Left renal pelvis (tissue), 4 donors: Measurements from ENCODE around the gene PSMD13. TPM values are rescaled to one million over a fixed set of nuclear protein-coding genes. Genes with fewer than 3 reads are reported as not detected.
"Not testable (repeated sequence)": the region's sequence is repeated elsewhere in the genome, so short reads cannot be mapped to it uniquely, and the experiment has no call there.

Experiments used
- DNase-seq, 4 donors: peaks; one replicate each; pipeline ENCODE4 v3.0.0-alpha.2; 2013; ENCODE audit warnings: low read depth in 4 of 4, low spot score in 3 of 4
- polyA plus RNA-seq, 4 donors: library from polyadenylated mRNA; unstranded; fragments of 120-200 nt; gene quantifications; one replicate each; pipeline ENCODE4 v1.2.1, GENCODE V29; 2013; ENCODE audit not compliant: insufficient read length in 4 of 4

Gene PSMD13
- polyA plus RNA-seq = 100 to 1,000 TPM; 103 to 148 (median 140) TPM

- DNase-seq = peak in 3 of 4 donors; percentile 62 to 75 (median 70)
Observed at GRCh38 chr11:236774-237767, at the start of gene PSMD13. Gene PSMD13 (plus strand): TSS chr11:236976. CDS start chr11:237050, 74 bp downstream.

- DNase-seq = not testable (repeated sequence)
Observed at GRCh38 chr11:189200-189783, 47.5 kb upstream of the PSMD13 start.

GRCh38 chr11:189843-190311, 46.9 kb upstream of the PSMD13 start:
- DNase-seq = not testable (repeated sequence)

- DNase-seq = not testable (repeated sequence)
Observed at GRCh38 chr11:190546-190945, 46.2 kb upstream of the PSMD13 start.

- not testable (repeated sequence) for DNase-seq
Observed at GRCh38 chr11:191490-192478, 45.0 kb upstream of the PSMD13 start.

- not testable (repeated sequence) for DNase-seq
Observed at GRCh38 chr11:192674-193128, 44.1 kb upstream of the PSMD13 start, which contains the start of gene SCGB1C1. Gene SCGB1C1 (plus strand): TSS chr11:193078. CDS start chr11:193100, 22 bp downstream.

- not testable (repeated sequence) for DNase-seq
Observed at GRCh38 chr11:193481-193880, 43.3 kb upstream of the PSMD13 start.

- DNase-seq = no peak
Observed at GRCh38 chr11:196786-197731, 39.7 kb upstream of the PSMD13 start.

- no peak for DNase-seq
Observed at GRCh38 chr11:197741-198235, 39.0 kb upstream of the PSMD13 start.

GRCh38 chr11:198236-198806, 38.5 kb upstream of the PSMD13 start:
- DNase-seq = no peak

- no peak for DNase-seq
Observed at GRCh38 chr11:199004-199581, 37.7 kb upstream of the PSMD13 start.

- no peak for DNase-seq
Observed at GRCh38 chr11:199782-200181, 37.0 kb upstream of the PSMD13 start.

- no peak for DNase-seq
Observed at GRCh38 chr11:200224-201003, 36.4 kb upstream of the PSMD13 start.

GRCh38 chr11:201966-202365, 34.8 kb upstream of the PSMD13 start:
- DNase-seq = no peak

GRCh38 chr11:202490-202889, 34.3 kb upstream of the PSMD13 start:
- DNase-seq = no peak

GRCh38 chr11:203056-203944, 33.5 kb upstream of the PSMD13 start:
- no peak for DNase-seq
